GM12891 (cell line): Measurements from ENCODE around the gene WDR45B.

Experiments
- PAX5 ChIP-seq: IDR thresholded peaks from 2 replicates; pipeline ENCODE4 v1.6.1; 2011; ENCODE audit warnings: low read length, moderate library complexity, mild to moderate bottlenecking; ENCODE audit not compliant: insufficient read depth, severe bottlenecking
- POLR2A ChIP-seq: IDR thresholded peaks from 2 replicates; pipeline ENCODE4 v1.6.1; 2011; ENCODE audit warnings: low read depth, low read length, control low read depth
- POLR2AphosphoS5 ChIP-seq: IDR thresholded peaks from 2 replicates; pipeline ENCODE4 v1.6.1; 2011; ENCODE audit warnings: low read depth, low read length, control low read depth
- POU2F2 ChIP-seq: IDR thresholded peaks from 2 replicates; pipeline ENCODE4 v1.6.1; 2011; ENCODE audit warnings: low read depth, mild to moderate bottlenecking, control low read depth, low read length, moderate library complexity
- SPI1 ChIP-seq: IDR thresholded peaks from 2 replicates; pipeline ENCODE4 v1.6.1; 2011; ENCODE audit warnings: low read depth, low read length, control low read depth
- TAF1 ChIP-seq: IDR thresholded peaks from 2 replicates; pipeline ENCODE4 v1.6.1; 2011; ENCODE audit warnings: low read depth, low read length, control low read depth

GRCh38 chr17:82681547-82681946 is 33.3 kb upstream of the WDR45B start:
- TF ChIP-seq PAX5, result no peak
- TF ChIP-seq POLR2A, result no peak
- TF ChIP-seq SPI1, result no peak
- TF ChIP-seq TAF1, result no peak
- no peak for TF ChIP-seq POLR2AphosphoS5
- no peak for TF ChIP-seq POU2F2
